Panc1 (cell line): ENCODE data around the gene CASD1. TPM values are rescaled to one million over a fixed set of nuclear protein-coding genes. Genes with fewer than 3 reads are reported as not detected.

Source experiments
- ATAC-seq: fragments of 200-7000 bp; cut with Tn5 transposase; 2 replicates; pipeline ENCODE4 v1.9.1; 2020; ENCODE audit warnings: mild to moderate bottlenecking, moderate library complexity
- BruUV-seq: library from RNA; stranded (reverse); fragments of 400-500 nt; replicated peaks from 2 replicates; lab custom pipeline; 2021; lab: Mats Ljungman, UMichigan
- CTCF ChIA-PET: fragments of 300-600 bp; sonication (Branson Sonifier 250); formaldehyde crosslinking; loops from one replicate; lab custom pipeline; 2022; ENCODE audit warnings: antibody characterized with exemption; lab: Charles Lee
- POLR2A ChIA-PET: fragments of 300-600 bp; sonication (Branson Sonifier 250); formaldehyde crosslinking; loops from one replicate; lab custom pipeline; 2022; ENCODE audit warnings: antibody characterized with exemption; lab: Charles Lee
- DNase-seq: peaks from one replicate; pipeline ENCODE4 v3.0.0-alpha.2; 2010; ENCODE audit warnings: low read depth, low spot score
- H3K27ac ChIP-seq: 2 replicates; pipeline ENCODE4 v1.5.1; 2011; ENCODE audit warnings: mild to moderate bottlenecking, low read length, inconsistent platforms
- H3K27me3 ChIP-seq: fragments of 200-500 bp; sonication (Bioruptor generic); 2 replicates; pipeline ENCODE4 v1.6.0; 2014; ENCODE audit warnings: low read length, inconsistent platforms; ENCODE audit not compliant: control insufficient read depth, insufficient read depth
- H3K36me3 ChIP-seq: fragments of 200-500 bp; sonication (Bioruptor generic); 2 replicates; pipeline ENCODE4 v1.5.1; 2014; ENCODE audit warnings: inconsistent platforms, mild to moderate bottlenecking, low read length, moderate library complexity; ENCODE audit not compliant: control insufficient read depth, insufficient read depth
- H3K4me1 ChIP-seq: 2 replicates; pipeline ENCODE4 v1.5.1; 2011; ENCODE audit warnings: inconsistent platforms, mild to moderate bottlenecking, low read length, moderate library complexity; ENCODE audit not compliant: control insufficient read depth, insufficient read depth
- H3K4me3 ChIP-seq, 2 experiments: 2 replicates each; pipeline ENCODE4 v1.5.1; 2011 to 2012; ENCODE audit warnings: low read depth in 2 of 2, low read length in 2 of 2, mild to moderate bottlenecking in 2 of 2, inconsistent platforms in 1 of 2, moderate library complexity in 1 of 2
- H3K9me3 ChIP-seq: fragments of 200-500 bp; sonication (Bioruptor generic); 2 replicates; pipeline ENCODE4 v1.5.1; 2014; ENCODE audit warnings: low read depth, mild to moderate bottlenecking, inconsistent platforms, low read length, moderate library complexity; ENCODE audit not compliant: control insufficient read depth, insufficient read depth
- CTCF ChIP-seq: fragments of 450-650 bp; IDR thresholded peaks from 2 replicates; pipeline ENCODE4 v1.5.1; 2017; ENCODE audit warnings: mild to moderate bottlenecking
- POLR2AphosphoS5 ChIP-seq: IDR thresholded peaks from 2 replicates; pipeline ENCODE4 v1.6.1; 2012; ENCODE audit warnings: mild to moderate bottlenecking, low read depth, low read length, moderate library complexity
- REST ChIP-seq, 2 experiments: IDR thresholded peaks; 2 replicates each; pipeline ENCODE4 v1.6.1; 2011 to 2012; ENCODE audit warnings: low read depth in 2 of 2, control low read depth in 1 of 2, low read length in 1 of 2, mild to moderate bottlenecking in 1 of 2, moderate library complexity in 1 of 2; ENCODE audit not compliant: insufficient read depth in 1 of 2
- SIN3A ChIP-seq: IDR thresholded peaks from 2 replicates; pipeline ENCODE4 v1.6.1; 2012; ENCODE audit warnings: low read depth, mild to moderate bottlenecking, low read length, moderate library complexity, borderline replicate concordance; ENCODE audit not compliant: insufficient read depth
- TCF7L2 ChIP-seq: IDR thresholded peaks from 2 replicates; pipeline ENCODE4 v1.6.1; 2011; ENCODE audit warnings: mild to moderate bottlenecking, low read depth, low read length, inconsistent platforms
- in situ Hi-C: cut with HindIII; loops from 2 replicates; pipeline ENCODE4 v1.10.0; 2016; ENCODE audit warnings: low sequenced_read_pairs, low pct_unique_long_range_greater_than_20kb
- intact Hi-C: fragments of 100-400 bp; cut with micrococcal nuclease; formaldehyde crosslinking; loops from one replicate; pipeline ENCODE4 v1.10.0; 2022; ENCODE audit not compliant: unreplicated experiment
- total RNA-seq: library from RNA; stranded (reverse); gene quantifications from one replicate; pipeline ENCODE4 v1.2.1, GENCODE V29; 2021; ENCODE audit not compliant: unreplicated experiment

The CASD1 gene
- total RNA-seq, 1 experiment from 2014 or later, result 14.7 TPM

DNA sequence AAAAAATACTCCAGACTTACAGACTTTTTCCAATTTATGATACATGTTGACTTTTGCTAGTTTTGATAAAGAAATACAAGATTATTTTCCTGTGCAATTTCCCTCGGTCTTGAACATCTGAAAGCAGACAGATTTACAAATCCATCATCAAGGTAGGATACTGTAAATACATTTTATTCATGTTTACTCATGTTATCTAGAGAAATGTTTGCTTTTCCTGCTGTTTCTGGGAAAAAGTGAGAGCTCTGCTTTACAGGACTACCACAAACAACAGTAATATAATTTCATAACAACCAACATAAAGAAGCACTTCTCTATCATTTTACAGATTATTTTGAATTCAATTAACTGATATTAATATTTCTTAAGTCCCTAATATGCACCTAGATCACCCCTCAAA, 31.7 kb upstream of the CASD1 start:
- H3K36me3 ChIP-seq, result no peaks in the 10 kb centered on the region
- H3K4me1 ChIP-seq, result no peaks in the 10 kb centered on the region
- DNase-seq, result no peak
- no peak for ATAC-seq
- in situ Hi-C loops, result no loop called here
- CTCF ChIA-PET, result no interaction called here
- H3K27me3 ChIP-seq, result peaks cover 8% of the 10 kb centered on the region
- intact Hi-C loops, result no loop called here
- no peak overlapping the region for H3K4me3 ChIP-seq
- no peak overlapping the region for H3K27ac ChIP-seq
- POLR2A ChIA-PET, result interaction anchor here (0.6 kb wide), 1 partner anchor 25 kb away, joined by 3 read pairs; no protein-coding TSS in a partner anchor
- no peaks in the 10 kb centered on the region for H3K9me3 ChIP-seq
- TF ChIP-seq REST (IDR thresholded peaks at IDR 0.05; ENCODE audit: insufficient read depth in 1 of 2, low read depth in 2 of 2, low read length in 1 of 2) (no peak), TCF7L2 (no peak), POLR2AphosphoS5 (no peak), SIN3A (no peak), CTCF (no peak)
- BruUV-seq, result no TSS peak

DNA sequence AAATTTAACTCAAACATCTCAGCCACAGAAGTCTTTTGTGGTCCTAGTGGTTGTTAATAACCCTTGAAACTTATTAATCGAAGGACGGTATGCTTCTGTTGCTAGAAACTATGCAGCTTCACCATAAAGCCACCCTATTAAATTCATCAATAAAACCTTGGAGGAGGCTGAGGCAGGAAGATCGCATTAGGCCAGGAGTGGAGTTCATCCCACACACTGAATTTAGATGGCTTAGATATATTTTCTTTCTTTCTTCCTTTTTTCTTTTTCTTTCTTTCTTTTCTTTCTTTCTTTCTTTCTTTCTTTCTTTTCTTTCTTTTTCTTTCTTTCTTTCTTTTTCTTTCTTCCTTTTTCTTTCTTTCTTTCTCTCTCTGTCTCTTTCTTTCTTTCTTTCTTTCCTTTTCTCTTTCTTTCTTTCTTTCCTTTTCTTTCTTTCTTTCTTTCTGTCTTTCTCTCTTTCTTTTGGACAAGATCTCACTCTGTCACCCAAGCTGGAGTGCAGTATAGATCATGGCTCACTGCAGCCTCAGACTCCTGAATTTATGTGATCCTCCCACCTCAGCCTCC, 30.9 kb upstream of the CASD1 start:
- Histone ChIP-seq H3K36me3 (no peaks in the 10 kb centered on the region), H3K27ac (no peak overlapping the region), H3K9me3 (no peaks in the 10 kb centered on the region), H3K27me3 (peaks cover 8% of the 10 kb centered on the region), H3K4me1 (no peaks in the 10 kb centered on the region), H3K4me3 (no peak overlapping the region)
- ChIA-PET POLR2A (interaction anchor here (0.6 kb wide), 1 partner anchor 26 kb away, joined by 3 read pairs; no protein-coding TSS in a partner anchor), CTCF (no interaction called here)
- ATAC-seq, result no peak
- TF ChIP-seq POLR2AphosphoS5 (no peak), SIN3A (no peak), TCF7L2 (no peak), CTCF (no peak), REST (IDR thresholded peaks at IDR 0.05; ENCODE audit: insufficient read depth in 1 of 2, low read depth in 2 of 2, low read length in 1 of 2) (no peak)
- no TSS peak for BruUV-seq
- intact Hi-C loops, result no loop called here
- in situ Hi-C loops, result no loop called here
- DNase-seq, result no peak
